ENCODE data around the gene REV3L. TPM values are rescaled to one million over a fixed set of nuclear protein-coding genes. Genes with fewer than 3 reads are reported as not detected.

The REV3L gene
- total and polyA plus RNA-seq, 2 donors (not counting 3 experiments of a cell fraction or from before 2014, with no cell fraction given): 6.0 to 22.7 TPM

GRCh38 chr6:111502154-111502553 lies 19.1 kb upstream of the REV3L start:
- Histone ChIP-seq H3K79me2 (ENCODE audit: control insufficient read depth, insufficient read depth, low read length) (no peaks in the 10 kb centered on the region), H3K9ac (replicated peaks; ENCODE audit: extremely low read depth, insufficient read depth, low read length) (no peak overlapping the region), H3K36me3 (ENCODE audit: control insufficient read depth in 2 of 2, extremely low read depth in 1 of 2, insufficient read depth in 2 of 2, low read length in 2 of 2) (no peaks in the 10 kb centered on the region), H3K4me3 (replicated peaks in 1 of 3; ENCODE audit: insufficient read depth in 1 of 3, low read depth in 1 of 3, low read length in 3 of 3) (no peak overlapping the region), H3K4me2 (ENCODE audit: insufficient read depth, low read length) (no peak overlapping the region), H2AFZ (ENCODE audit: low read depth, low read length) (no peak overlapping the region), H3K4me1 (ENCODE audit: control insufficient read depth, extremely low read depth, insufficient read depth, low read length) (no peaks in the 10 kb centered on the region), H3K27me3 (ENCODE audit: control insufficient read depth in 2 of 2, insufficient read depth in 2 of 2, low read length in 2 of 2) (no peaks in the 10 kb centered on the region), H3K9me1 (replicated peaks; ENCODE audit: control insufficient read depth, extremely low read depth, insufficient read depth, low read length) (no peaks in the 10 kb centered on the region), H4K20me1 (replicated peaks; ENCODE audit: control insufficient read depth, extremely low read depth, insufficient read depth, low read length) (no peaks in the 10 kb centered on the region), H3K27ac (ENCODE audit: insufficient read depth, low read depth, low read length) (no peak overlapping the region), H3K9me3 (replicated peaks; ENCODE audit: control insufficient read depth, insufficient read depth, low read length) (no peaks in the 10 kb centered on the region)
- ChIA-PET CTCF (no interaction called here), POLR2A (no interaction called here)
- TF ChIP-seq, protein P1, sequence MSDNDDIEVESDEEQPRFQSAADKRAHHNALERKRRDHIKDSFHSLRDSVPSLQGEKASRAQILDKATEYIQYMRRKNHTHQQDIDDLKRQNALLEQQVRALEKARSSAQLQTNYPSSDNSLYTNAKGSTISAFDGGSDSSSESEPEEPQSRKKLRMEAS (IDR thresholded peaks at IDR 0.05; ENCODE audit: insufficient read depth, insufficient read length): no peak
- TF ChIP-seq EZH2 (IDR thresholded peaks at IDR 0.05; ENCODE audit: borderline replicate concordance, low read depth, low read length, severe bottlenecking) (no peak), CTCF (IDR thresholded peaks at IDR 0.05; ENCODE audit: extremely low read depth in 1 of 2, insufficient read depth in 1 of 2, low read depth in 1 of 2, low read length in 2 of 2) (no peak), FOS (IDR thresholded peaks at IDR 0.05; ENCODE audit: borderline replicate concordance, insufficient read depth, low read length) (no peak), POLR2A (IDR thresholded peaks at IDR 0.05; ENCODE audit: low read depth, low read length) (no peak), MYC (IDR thresholded peaks at IDR 0.05; ENCODE audit: low read depth, low read length) (no peak), POLR2AphosphoS5 (IDR thresholded peaks at IDR 0.05; ENCODE audit: insufficient read depth, low read depth, low read length) (no peak), GATA2 (IDR thresholded peaks at IDR 0.05; ENCODE audit: insufficient read depth, insufficient read length, low read depth, low read length) (no peak), JUN (IDR thresholded peaks at IDR 0.05; ENCODE audit: borderline replicate concordance, insufficient read depth, insufficient read length, low read depth) (no peak)
- dilution Hi-C loops (cut with MboI; ENCODE audit: extremely low pct_ligation_motif_present, low sequenced_read_pairs) (no loop called here), intact Hi-C loops (cut with micrococcal nuclease) (no loop called here)
- no TSS peak for BruUV-seq (replicated peaks)
- FAIRE-seq (no peak), DNase-seq (ENCODE audit: low read depth, low spot score) (no peak)

Measured in endothelial cell of umbilical vein (primary cell).